ENCODE data around the gene PAQR6.

DNA sequence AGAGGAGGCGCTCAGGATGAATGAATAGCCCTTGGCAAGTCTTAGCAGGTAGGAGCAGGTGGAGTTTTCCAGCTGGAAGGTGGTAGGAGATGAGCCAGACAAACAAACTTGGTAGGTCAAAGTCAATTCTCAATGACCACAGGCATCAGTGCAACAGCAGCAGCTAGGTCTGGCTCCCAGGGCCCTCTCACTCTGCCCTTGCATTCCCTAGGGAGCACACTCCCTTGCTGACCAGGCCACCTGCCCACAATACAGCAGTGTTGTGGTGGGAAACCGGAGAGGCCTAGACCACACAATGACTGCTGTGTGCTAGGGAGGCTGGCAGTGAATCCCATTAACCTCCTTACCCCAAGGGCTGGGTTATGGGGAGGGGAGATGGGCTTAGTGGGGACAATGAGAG lies 13.0 kb upstream of the PAQR6 start:
- TF ChIP-seq, protein P1, sequence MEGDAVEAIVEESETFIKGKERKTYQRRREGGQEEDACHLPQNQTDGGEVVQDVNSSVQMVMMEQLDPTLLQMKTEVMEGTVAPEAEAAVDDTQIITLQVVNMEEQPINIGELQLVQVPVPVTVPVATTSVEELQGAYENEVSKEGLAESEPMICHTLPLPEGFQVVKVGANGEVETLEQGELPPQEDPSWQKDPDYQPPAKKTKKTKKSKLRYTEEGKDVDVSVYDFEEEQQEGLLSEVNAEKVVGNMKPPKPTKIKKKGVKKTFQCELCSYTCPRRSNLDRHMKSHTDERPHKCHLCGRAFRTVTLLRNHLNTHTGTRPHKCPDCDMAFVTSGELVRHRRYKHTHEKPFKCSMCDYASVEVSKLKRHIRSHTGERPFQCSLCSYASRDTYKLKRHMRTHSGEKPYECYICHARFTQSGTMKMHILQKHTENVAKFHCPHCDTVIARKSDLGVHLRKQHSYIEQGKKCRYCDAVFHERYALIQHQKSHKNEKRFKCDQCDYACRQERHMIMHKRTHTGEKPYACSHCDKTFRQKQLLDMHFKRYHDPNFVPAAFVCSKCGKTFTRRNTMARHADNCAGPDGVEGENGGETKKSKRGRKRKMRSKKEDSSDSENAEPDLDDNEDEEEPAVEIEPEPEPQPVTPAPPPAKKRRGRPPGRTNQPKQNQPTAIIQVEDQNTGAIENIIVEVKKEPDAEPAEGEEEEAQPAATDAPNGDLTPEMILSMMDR (IDR thresholded peaks at IDR 0.05; ENCODE audit: low read depth, low read length, missing input control): no peak
- no peak for TF ChIP-seq EGR1 (IDR thresholded peaks at IDR 0.05; ENCODE audit: low read depth in 2 of 2)
- no peak for TF ChIP-seq GABPA (IDR thresholded peaks at IDR 0.05 in 1 of 2, conservative IDR thresholded peaks at IDR 0.05 in 1 of 2)
- TF ChIP-seq, protein P2, sequence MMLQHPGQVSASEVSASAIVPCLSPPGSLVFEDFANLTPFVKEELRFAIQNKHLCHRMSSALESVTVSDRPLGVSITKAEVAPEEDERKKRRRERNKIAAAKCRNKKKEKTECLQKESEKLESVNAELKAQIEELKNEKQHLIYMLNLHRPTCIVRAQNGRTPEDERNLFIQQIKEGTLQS (IDR thresholded peaks at IDR 0.05): no peak
- TF ChIP-seq, protein P3, sequence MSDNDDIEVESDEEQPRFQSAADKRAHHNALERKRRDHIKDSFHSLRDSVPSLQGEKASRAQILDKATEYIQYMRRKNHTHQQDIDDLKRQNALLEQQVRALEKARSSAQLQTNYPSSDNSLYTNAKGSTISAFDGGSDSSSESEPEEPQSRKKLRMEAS (IDR thresholded peaks at IDR 0.05): no peak
- no peak for TF ChIP-seq JUND (IDR thresholded peaks at IDR 0.05)
- TF ChIP-seq, protein P4, sequence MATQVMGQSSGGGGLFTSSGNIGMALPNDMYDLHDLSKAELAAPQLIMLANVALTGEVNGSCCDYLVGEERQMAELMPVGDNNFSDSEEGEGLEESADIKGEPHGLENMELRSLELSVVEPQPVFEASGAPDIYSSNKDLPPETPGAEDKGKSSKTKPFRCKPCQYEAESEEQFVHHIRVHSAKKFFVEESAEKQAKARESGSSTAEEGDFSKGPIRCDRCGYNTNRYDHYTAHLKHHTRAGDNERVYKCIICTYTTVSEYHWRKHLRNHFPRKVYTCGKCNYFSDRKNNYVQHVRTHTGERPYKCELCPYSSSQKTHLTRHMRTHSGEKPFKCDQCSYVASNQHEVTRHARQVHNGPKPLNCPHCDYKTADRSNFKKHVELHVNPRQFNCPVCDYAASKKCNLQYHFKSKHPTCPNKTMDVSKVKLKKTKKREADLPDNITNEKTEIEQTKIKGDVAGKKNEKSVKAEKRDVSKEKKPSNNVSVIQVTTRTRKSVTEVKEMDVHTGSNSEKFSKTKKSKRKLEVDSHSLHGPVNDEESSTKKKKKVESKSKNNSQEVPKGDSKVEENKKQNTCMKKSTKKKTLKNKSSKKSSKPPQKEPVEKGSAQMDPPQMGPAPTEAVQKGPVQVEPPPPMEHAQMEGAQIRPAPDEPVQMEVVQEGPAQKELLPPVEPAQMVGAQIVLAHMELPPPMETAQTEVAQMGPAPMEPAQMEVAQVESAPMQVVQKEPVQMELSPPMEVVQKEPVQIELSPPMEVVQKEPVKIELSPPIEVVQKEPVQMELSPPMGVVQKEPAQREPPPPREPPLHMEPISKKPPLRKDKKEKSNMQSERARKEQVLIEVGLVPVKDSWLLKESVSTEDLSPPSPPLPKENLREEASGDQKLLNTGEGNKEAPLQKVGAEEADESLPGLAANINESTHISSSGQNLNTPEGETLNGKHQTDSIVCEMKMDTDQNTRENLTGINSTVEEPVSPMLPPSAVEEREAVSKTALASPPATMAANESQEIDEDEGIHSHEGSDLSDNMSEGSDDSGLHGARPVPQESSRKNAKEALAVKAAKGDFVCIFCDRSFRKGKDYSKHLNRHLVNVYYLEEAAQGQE (IDR thresholded peaks at IDR 0.05): no peak

Measured in liver (tissue), 3 donors.